GM03348 (cell line): Measurements from ENCODE around the gene CLEC4F.
A peak's percentile ranks its signal among the peaks of the same experiment; 100 is the strongest.
"Not testable (repeated sequence)": the region's sequence is repeated elsewhere in the genome, so short reads cannot be mapped to it uniquely, and the experiment has no call there.

ENCODE experiments used
- DNase-seq: peaks from one replicate; pipeline ENCODE4 v3.0.0; 2012; ENCODE audit warnings: low spot score

Gene CLEC4F

DNA sequence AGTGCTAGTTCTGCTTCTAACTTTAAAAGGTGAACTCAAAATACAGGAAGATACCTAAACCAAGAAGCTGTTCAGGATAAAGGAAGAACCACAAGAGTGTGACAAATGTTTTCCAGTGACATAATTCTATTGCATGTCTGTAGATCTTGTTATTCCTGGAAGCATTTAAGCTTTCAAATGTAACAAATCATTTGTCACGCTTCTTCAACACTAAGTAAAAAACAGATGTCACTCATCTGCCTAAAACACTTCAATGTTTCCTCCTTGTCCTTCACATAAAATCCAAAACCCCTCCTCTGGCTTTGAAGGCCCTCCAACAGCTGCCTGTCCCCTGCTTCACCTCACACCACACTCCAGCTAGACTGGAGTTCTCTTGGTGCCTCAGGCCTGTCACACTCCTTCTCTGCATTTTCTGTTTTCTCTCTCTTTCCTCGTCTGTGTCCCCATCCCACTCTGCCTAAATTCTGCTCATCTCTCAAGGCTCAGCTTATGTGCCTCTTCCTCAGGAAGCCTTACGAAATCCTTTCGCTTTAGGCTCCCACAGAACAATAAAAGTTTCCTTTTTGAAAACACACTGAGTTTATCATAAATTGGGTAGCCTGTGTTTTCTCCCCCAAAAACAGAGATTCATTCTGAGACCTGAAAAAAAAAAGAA is 6.4 kb upstream of the CLEC4F start:
- no peak for DNase-seq

DNA sequence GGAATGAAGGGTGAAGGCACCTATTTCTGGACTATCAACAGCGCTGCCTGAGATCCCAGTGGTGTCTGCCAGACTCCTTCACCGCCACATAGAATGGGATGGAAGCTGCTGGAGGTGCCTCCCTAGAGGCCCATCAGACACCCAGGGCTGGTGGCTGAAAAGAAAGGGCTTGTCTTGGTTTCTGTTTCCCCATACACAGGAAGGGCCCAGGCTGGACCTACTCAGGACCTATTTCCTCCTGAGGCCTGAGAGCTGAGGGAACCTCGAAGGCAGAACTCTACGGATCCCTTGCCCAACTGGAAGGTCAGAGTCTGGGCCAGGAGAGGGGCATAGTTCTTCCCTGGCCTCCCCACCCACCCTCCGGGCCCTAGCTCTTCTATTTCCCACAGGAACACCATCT is 2.9 kb upstream of the CLEC4F start:
- no peak for DNase-seq

DNA sequence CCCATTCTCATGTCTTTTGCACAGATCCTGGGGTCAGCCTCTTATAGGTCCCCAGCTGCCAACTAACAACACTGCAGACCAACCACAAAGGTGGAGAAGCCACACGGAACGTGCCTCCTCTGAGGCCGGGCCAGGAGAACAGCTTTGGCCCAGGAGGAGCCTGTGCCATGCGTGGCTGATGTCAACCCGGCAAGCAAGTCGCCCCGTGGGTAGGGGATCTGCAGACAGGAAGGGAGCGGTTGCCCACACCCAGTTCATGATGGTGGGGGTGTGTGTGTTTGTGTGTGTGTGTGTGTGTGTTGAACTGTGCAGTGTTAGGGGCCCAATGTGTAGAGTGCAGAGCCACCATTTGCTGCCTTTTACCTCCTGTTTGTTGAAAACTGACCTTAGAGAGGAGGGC is 2.4 kb upstream of the CLEC4F start:
- DNase-seq, result no peak

DNA sequence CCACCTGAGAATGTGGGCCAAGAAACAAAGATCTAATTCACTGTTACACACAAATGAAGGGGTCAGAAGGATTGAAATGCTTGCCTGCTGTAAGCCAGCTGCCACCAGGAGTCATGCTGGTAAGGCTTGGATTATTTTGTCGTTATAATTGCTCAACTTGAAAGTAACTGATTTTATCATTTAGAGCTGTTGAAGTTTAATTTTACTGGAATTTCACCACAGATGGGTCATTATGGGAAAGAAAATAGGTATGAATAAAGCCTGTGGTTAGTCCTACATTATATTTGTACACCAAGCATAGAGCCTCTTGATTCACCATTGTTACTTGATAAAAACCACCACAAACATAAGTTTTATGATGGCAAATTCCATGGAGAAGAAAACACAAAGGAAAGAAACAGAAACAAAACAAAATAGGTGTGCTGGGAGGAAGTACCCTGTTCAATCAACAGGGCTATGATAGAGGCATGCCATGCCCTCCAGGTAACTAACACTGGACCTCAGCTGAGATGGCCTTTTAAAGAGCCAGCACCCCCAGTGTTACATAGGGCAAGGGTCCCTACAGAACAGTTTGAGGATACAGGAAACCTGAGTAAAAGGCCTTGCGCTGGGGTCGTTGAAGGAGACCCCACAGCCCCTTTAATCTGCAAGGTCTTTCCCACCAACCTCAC is 3.0 kb downstream of the CLEC4F start:
- DNase-seq, result no peak

DNA sequence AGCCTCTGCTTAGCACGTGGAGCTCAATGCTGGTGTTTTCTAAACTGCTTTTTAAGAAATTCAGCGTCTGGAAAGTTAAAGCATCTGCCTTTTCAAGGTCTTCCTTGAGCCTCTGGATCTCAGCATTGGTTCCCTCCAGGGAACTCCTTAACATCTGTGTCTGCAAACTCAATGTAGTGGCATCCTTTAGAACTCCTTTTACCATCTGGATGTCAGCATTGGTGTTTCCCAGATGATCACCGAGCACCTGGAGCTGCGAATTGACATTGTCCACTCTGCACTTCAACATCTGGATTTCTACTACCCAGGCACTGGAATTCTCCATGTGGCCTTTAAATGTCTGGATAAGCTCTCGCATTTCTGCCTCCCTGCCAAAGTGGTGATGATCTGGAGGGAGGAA is 3.7 kb downstream of the CLEC4F start:
- no peak for DNase-seq

DNA sequence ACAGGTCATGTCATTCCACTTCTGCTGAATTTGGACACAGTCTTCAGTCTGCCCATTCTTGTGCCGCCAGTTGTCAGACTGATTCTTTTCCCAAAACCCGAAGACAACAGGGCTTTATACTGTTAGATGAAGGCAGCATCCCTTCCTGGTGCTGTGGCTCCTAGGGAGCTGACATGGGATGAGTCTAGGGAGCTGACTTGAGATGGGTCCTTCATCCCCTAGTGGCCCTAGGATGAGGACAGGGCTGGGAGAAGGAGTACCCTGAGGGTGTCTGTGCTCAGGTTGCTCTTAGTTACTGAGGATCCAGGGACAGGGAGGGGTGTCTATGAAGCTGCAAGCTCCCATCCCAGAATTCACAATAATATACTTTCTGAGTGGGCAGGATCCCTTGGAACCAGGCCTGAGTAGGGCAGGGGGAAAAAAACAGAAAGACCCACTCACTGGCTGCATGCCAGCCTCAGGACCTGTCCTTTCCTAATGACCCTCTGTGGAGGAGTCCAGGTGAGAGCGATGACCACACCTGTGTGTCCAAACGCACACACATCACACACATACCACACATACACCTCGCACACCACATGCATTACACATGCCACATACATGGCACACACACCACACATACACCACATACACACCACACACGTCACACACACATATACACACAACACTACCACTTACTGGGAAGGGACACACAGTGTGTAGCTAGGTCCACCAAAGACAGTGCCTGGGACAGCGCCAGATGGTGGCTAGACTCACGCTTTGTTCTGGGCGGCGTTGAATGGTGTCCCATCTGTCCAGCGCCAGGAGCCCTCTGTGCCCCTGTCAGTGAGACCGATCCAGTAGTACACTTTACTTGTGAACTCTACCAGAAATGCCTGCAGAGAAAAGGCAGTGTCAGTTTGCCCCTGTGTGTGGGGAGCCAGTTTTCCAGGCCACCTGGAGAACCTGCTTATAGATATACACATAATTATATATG is 11.1 kb downstream of the CLEC4F start:
- no peak for DNase-seq

DNA sequence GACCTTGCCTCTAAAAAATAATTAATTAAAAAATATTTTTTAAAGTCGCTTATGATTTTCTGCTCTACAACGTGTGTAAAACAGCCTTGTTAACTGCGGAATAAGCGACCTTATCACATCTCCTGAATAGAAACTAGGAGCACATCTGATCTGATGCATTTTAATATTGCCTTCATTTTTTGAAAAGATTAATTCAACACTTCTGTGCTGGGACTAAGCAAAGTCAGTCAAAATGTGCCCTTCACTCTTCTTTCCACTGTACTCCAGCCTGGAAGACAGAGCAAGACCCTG is 12.6 kb downstream of the CLEC4F start:
- no peak for DNase-seq

DNA sequence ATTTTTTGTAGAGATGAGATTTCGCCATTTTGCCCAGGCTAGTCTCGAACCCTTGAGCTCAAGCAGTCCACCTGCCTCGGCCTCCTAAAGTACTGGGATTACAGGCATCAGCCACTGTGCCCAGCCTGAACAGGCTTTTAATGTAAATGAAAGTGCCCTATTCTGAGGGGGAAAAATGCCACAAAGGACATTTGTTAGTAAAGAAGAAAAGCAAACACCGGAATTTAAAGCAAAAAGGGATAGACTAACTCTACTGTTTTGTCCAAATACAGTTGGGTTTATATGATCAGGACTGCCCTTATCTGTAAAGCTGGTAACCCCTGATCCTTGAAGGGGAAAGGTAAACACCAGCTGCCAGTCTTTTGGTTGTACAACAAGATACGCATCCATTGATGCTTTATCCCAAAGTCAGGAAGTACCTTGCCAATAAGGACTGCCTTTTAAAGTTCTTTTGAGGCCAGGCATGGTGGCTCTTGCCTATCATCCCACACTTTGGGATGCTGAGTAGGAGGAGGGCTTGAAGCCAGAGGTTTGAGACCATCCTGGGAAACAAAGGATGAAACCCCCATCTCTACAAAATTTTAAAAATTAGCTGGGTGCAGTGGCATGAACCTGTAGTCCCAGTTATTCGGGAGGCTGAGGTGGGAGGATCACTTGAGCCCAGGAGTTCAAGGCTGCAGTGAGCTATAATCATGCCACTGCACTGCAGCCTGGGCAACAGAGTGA is 13.1 kb downstream of the CLEC4F start:
- DNase-seq, result no peak

DNA sequence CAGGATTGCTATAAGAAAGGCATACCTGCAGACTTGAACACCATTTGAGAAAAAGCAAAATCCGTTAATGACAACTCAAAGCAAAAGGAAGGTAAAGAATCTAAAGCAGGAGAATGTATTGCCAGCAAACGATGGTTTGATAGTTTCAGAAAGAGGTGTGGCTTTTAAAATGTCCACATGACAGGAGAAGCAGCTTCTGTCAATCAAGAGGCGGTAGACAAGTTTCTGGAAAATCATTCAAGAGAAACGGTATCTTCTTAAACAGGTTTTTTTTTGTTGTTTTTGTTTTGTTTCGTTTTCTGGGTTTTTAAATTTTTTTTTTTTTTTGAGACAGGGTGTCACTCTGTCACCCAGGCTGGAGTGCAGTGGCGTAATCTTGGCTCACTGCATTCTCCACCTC is 13.8 kb downstream of the CLEC4F start:
- DNase-seq, result no peak

DNA sequence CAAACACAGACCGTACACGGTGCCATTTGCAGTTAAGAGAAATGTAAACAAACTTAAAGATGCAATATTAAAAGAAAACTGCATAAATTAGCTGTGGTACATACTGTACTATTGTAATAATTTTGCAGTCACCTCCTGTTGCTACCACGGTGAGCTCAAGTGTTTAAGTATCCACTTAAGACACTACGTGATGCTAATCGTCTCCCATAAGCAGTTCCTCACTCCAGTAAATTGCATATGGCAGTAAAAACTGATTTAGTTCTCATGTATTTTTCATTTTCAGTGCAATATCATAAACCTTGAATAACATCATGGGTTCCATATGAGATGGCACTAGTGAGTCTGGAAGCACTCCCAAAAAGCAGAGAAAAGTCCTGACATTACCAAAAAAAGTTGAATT is 14.4 kb downstream of the CLEC4F start:
- no peak for DNase-seq

DNA sequence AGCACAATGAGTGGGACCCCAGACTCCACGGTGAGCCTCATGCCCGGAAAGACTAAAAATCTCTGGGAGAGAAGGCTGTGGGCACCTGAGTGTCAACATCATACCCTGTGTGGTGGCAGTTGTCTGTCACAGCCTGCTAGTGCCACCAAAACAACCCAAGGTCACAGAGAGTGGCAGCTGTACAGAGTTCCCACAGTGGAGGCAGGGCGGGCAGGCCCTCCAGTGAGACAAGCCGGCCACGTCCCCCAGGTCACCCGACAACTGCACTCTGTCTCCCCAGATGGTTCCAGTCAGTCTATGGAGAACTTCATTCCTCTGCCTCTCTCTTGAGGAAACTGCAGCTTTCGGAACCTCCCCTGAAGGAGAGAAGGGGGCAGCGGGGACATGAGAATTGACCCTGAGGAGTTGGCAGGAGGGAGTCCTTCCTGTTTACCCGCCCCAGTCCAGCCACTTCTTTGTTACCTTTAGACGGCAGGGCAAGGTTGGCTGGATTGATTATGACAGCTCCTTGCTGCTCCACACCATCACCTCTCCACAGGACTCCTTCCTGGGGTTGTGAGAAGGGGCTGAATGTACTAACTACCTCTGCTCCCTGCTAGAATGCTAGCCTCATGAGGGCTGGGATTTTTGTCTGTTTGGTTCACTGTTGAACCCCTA is 18.7 kb downstream of the CLEC4F start:
- no peak for DNase-seq

DNA sequence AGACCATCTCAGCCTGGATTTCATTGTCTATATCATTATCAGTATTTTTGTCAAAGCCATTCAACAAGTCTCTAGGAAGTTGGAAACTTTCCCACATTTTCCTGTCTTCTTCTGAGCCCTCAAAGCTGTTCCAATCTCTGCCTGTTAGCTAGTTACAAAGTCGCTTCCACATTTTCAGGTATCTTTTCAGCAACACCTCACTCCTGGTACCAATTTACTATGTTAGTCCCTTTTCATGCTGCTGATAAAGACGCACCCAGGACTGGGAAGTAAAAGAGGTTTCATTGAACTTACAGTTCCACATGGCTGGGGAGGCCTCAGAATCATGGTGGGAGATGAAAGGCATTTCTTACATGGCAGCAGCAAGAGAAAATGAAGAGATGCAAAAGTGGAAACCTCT is 20.7 kb downstream of the CLEC4F start:
- DNase-seq, result no peak

DNA sequence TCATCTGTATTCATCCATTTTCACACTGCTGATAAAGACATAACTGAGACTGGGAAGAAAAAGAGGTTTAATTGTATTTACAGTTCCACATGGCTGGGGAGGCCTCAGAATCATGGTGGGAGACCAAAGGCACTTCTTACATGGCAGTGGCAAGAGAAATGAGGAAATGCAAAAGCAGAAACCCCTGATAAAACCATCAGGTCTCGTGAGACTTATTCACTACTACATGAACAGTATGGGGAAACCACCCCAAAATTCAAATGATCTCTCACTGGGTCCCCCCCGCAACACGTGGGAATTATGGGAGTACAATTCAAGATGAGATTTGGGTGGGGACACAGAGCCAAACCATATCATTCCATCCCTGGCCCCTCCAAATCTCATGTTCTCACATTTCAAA is 22.4 kb downstream of the CLEC4F start:
- DNase-seq, result not testable (repeated sequence)

DNA sequence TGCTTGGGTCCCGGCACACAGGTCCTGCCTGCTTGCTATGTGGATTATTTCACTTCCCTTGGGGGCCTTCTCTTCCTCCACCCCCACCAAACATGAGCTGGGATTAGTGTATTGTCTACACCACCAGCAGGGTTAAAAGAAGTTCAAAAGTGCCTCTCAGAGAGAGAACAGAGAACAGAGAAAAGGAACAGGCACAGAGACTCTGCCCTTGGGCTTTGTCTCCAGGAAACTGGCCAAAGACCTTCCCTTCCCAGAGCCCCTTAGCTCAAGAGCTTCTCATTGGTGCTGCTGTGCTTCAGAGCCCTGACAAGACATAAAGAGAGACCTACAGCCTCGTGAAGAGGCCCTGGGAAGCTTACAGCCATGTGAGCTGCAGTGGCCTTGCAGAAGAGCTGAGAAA is 22.9 kb downstream of the CLEC4F start:
- DNase-seq, result no peak

DNA sequence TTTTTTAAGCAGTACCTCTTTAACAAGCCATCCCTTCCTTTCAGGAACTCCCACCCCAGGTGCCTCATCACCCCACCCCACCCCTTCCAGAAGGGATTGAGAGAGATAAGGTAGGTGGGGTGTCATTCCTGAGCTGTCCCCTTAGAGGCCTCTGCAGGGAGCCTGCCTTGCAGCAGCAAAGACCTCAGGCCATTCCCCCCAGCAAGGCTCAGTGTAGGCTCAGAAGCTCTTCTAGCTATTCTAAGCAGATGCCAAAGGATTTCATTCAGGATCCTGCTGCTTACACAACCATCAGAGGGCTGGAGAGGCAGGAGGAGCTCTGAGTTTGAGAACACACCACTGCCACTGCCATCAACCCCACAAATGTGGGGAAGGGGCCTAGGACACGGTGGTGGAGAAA is 24.1 kb downstream of the CLEC4F start:
- no peak for DNase-seq

DNA sequence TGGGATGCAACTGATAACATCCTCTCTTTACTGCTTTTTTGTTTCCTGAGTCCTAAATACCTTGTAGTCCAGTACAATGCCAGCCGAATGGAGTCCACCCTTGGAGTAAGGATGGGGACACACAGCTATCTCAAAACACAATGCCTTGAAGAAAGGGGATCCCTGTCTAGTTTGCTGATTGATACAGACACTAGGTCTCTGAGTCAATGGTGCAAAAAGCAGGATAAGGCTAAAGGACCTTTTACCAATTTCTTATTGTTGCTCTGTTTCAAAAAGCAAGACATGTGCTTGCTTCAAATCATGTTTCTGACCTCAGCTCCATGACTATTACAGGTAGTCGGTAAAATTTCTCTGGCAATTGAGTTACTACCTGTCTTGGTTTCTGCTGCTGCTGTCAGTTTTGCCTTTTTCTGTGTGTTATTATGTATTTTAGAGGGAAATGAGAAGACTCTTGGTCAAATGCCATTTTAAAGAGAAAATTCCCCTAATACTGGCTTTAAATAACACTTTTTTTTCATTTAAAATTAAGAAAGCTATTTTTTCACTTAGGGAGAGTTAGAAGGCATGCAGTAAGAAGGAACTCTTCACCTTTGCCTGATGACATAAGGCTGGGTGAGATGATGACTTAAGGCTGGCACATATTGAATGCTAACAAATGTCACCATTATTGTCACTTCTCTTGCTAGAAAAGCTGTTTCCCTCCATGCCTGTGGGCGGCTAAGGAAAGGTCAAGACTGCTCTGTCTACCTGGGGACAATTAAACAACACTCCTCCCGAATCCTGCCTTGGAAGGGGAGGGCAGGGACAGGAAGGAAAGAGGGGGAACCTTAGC is 25.0 kb downstream of the CLEC4F start:
- no peak for DNase-seq

DNA sequence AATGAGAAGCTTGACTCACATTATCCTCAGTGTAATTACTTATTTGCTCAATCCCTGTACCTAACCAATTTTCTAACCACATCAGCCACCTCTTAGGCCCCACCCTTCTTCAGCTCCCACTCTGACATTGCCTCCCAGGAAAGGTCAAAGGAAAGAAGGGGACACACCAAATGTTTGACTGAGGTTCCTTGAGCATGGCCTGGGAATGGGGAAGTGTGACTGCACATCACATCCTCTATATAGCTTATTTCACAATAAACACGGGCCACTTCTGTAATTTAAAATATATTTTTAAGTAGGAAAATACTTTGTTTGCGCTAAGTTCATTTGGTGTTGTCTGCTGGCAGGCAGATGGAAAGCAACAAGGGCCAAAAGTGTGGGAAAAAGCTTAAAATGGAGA is 26.9 kb downstream of the CLEC4F start:
- DNase-seq, result no peak

DNA sequence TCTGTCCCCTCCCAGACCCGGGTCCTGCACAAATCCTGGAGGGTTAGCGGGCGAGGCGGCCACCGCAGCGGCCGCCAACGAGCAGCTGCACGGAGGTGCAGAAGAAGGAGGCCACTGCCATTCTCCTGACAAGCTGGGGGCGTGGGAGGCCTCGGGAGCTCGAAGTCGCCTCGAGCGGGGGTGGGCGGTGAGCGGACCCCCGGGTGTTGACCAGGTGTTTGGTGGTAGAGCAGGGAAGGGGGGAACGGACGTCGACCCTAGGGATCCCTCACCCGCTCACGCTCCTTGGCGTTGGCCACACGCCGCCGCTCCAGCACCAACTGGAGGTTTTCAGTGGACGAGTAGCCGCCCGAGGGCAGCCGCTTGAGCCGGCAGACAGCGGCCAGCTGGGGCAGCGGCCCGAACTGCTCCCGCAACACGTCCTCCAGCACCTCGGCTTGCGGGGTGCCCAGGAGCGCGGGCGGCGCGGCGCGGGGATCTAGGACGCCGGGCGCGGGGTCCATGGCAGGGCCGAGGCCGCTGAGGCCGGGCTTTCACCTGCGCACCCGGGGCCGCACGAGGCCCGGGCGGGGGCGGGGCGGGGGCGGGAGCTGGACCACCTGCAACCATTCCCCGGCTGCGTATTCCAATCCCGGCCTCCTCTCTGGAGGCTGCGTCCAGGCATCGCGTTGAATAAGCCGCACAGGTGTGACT is 30.1 kb downstream of the CLEC4F start, which contains the start of gene FIGLA:
Gene FIGLA (minus strand): TSS at position 508 of the 693 bp plus-strand sequence. CDS start 5 bp downstream, at position 503.
- peak; percentile 33 for DNase-seq

DNA sequence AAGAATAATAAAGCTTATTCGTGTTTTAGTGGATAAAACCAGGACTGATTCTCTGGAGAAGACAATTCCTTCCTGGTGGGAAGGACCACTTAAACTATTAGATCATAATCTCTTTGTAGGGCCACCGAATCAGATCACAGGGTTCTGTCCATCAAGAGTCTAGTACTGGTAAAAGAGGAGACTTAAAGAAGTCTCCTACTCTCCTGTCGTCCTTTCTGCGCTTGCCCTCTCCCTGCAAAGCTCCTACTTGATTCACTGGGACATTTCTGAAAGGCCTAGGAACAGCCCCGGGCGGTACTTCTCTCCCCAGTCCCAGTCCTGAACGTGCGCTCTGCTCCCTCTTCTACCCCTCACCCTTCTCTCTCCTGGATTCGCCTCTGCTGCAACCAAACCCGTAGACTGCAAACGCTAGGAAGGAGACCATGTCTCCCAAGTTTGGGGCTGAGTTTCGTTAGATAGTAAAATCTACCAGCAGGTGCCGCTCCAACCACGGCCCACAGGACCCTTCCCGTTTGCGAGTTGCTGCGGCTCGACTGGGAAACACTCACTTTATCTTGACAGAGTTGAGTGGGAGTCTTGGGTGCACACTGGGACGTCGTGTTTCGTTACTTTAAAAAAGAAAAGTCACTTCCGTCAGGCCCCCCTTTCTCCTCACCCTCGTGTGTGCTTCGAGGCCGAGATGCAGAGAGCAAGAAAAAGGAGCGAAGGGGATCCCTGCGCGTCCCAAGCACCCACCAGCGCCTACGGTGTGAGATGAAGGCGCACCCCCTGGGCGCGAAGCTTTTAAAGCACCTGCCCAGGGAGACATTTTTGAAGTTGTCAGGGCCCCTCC is 30.9 kb downstream of the CLEC4F start:
- peak; percentile 76 for DNase-seq
